B cell (primary cell): ENCODE results near the gene DLGAP4. TPM values are rescaled to one million over a fixed set of nuclear protein-coding genes. Genes with fewer than 3 reads are reported as not detected.

Experiments used
- ATAC-seq: fragments of 200-7000 bp; cut with Tn5 transposase; one replicate; pipeline ENCODE4 v1.10.0; 2021; ENCODE audit warnings: low read depth, mild to moderate bottlenecking, moderate number of reproducible peaks, moderate library complexity
- CTCF ChIA-PET: fragments of 350-600 bp; sonication (Branson Sonifier 250); formaldehyde crosslinking; loops from one replicate; lab custom pipeline; 2021; ENCODE audit warnings: antibody characterized with exemption, inconsistent platforms; lab: Charles Lee
- POLR2A ChIA-PET: fragments of 350-600 bp; sonication (Branson Sonifier 250); formaldehyde crosslinking; loops from one replicate; lab custom pipeline; 2021; ENCODE audit warnings: antibody characterized with exemption; lab: Charles Lee
- DNase-seq: peaks from one replicate; pipeline ENCODE4 v3.0.0; 2013
- H2AFZ ChIP-seq: 2 replicates; pipeline ENCODE4 v1.6.1; 2012; ENCODE audit warnings: mild to moderate bottlenecking, low read depth, low read length; ENCODE audit not compliant: insufficient read depth, poor library complexity, severe bottlenecking
- H3K27ac ChIP-seq, 2 donors: 1 replicate in 1 of 2; 2 replicates in 1 of 2; pipeline ENCODE4 v1.5.1; 2012 to 2013; ENCODE audit warnings: low read length in 2 of 2, mild to moderate bottlenecking in 2 of 2, moderate library complexity in 1 of 2
- H3K27me3 ChIP-seq, 4 experiments: fragments of 200-600 bp in 1 of 4; sonication (generic) in 1 of 4; replicated peaks in 1 of 4; 1 replicate in 2 of 4; 2 replicates in 2 of 4; pipeline versions ENCODE4 v1.6.1 to v1.7.0; 2013 to 2016; ENCODE audit warnings: low read length in 3 of 4, mild to moderate bottlenecking in 2 of 4, mixed read lengths in 1 of 4, moderate library complexity in 1 of 4; ENCODE audit not compliant: insufficient read depth in 4 of 4, control insufficient read depth in 3 of 4; ENCODE audit errors: control extremely low read depth in 1 of 4
- H3K36me3 ChIP-seq, 2 experiments: replicated peaks in 1 of 2; 1 replicate in 1 of 2; 2 replicates in 1 of 2; pipeline versions ENCODE4 v1.6.1 to v1.7.1; 2013; ENCODE audit warnings: low read length in 1 of 2; ENCODE audit not compliant: insufficient read depth in 2 of 2, control insufficient read depth in 1 of 2; ENCODE audit errors: control extremely low read depth in 1 of 2, extremely low read depth in 1 of 2
- H3K4me1 ChIP-seq, 2 donors: fragments of 200-600 bp in 1 of 2; sonication (generic) in 1 of 2; 1 replicate in 1 of 2; 2 replicates in 1 of 2; pipeline versions ENCODE4 v1.5.1 to v1.6.1; 2013 to 2017; ENCODE audit warnings: low read length in 2 of 2; ENCODE audit not compliant: control insufficient read depth in 2 of 2, insufficient read depth in 2 of 2
- H3K4me2 ChIP-seq: replicated peaks from 2 replicates; pipeline ENCODE3; 2012; ENCODE audit warnings: mild to moderate bottlenecking, low read depth, low read length; ENCODE audit not compliant: poor library complexity, severe bottlenecking
- H3K4me3 ChIP-seq, 5 experiments: fragments of 200-600 bp in 1 of 5; sonication (generic) in 1 of 5; 1 replicate in 3 of 5; 2 replicates in 2 of 5; pipeline versions ENCODE4 v1.5.1 to v1.7.0; 2011 to 2016; ENCODE audit warnings: low read length in 4 of 5, mild to moderate bottlenecking in 4 of 5, low read depth in 2 of 5, control low read depth in 1 of 5, moderate library complexity in 1 of 5; ENCODE audit not compliant: insufficient read depth in 1 of 5; ENCODE audit errors: control extremely low read depth in 1 of 5, extremely low read depth in 1 of 5
- H3K79me2 ChIP-seq: fragments of 200-600 bp; sonication (generic); one replicate; pipeline ENCODE4 v1.6.0; 2016; ENCODE audit warnings: low read length; ENCODE audit not compliant: control insufficient read depth, insufficient read depth
- H3K9ac ChIP-seq: fragments of 200-600 bp; sonication (generic); 2 replicates; pipeline ENCODE4 v1.6.1; 2017; ENCODE audit warnings: mild to moderate bottlenecking, low read length, moderate library complexity
- H3K9me3 ChIP-seq, 3 donors: one replicate each; pipeline versions ENCODE4 v1.6.1 to v1.7.1; 2013; ENCODE audit warnings: low read length in 2 of 3; ENCODE audit not compliant: control insufficient read depth in 2 of 3, insufficient read depth in 1 of 3; ENCODE audit errors: control extremely low read depth in 1 of 3
- H4K20me1 ChIP-seq: 2 replicates; pipeline ENCODE4 v1.6.0; 2012; ENCODE audit warnings: mild to moderate bottlenecking, low read length; ENCODE audit not compliant: insufficient read depth, control insufficient read depth, poor library complexity, severe bottlenecking
- H3K27ac Mint-ChIP-seq: one replicate; pipeline ENCODE4 v1.8.0; 2021; ENCODE audit warnings: mixed read lengths
- H3K27me3 Mint-ChIP-seq: one replicate; pipeline ENCODE4 v1.8.0; 2021; ENCODE audit warnings: mixed read lengths
- H3K4me1 Mint-ChIP-seq: one replicate; pipeline ENCODE4 v1.8.0; 2021; ENCODE audit warnings: mixed read lengths
- H3K4me3 Mint-ChIP-seq: one replicate; pipeline ENCODE4 v1.8.0; 2021; ENCODE audit warnings: mixed read lengths
- H3K9me3 Mint-ChIP-seq: one replicate; pipeline ENCODE4 v1.8.0; 2022; ENCODE audit warnings: mixed read lengths; ENCODE audit not compliant: insufficient read depth
- EZH2 ChIP-seq: IDR thresholded peaks from 2 replicates; pipeline ENCODE4 v1.6.1; 2012; ENCODE audit warnings: borderline replicate concordance, low read depth, mild to moderate bottlenecking, moderate library complexity, low read length; ENCODE audit not compliant: insufficient read depth, poor library complexity, severe bottlenecking
- whole genome bisulfite sequencing: methylation state at CpG from one replicate; pipeline ENCODE4 v1.1.5; 2013; ENCODE audit warnings: missing lambda C conversion rate; ENCODE audit not compliant: insufficient coverage; 5-methylcytosine and 5-hydroxymethylcytosine counted together
- intact Hi-C: fragments of 100-400 bp; cut with micrococcal nuclease; formaldehyde crosslinking; loops from one replicate; pipeline ENCODE4 v1.10.0; 2022
- polyA plus RNA-seq: library from polyadenylated mRNA; depleted of rRNA; stranded (reverse); fragments of >200 nt; gene quantifications from 2 replicates; pipeline ENCODE4 v1.2.3, GENCODE V29; 2012
- total RNA-seq, 2 donors: library from RNA; stranded (reverse); fragments of 120-200 nt in 1 of 2; gene quantifications; 1 replicate in 1 of 2; 2 replicates in 1 of 2; pipeline versions ENCODE4 v1.2.3 to v1.2.4, GENCODE V29; 2013 to 2022
- TF ChIP-seq, protein P1 (sequence below): fragments of 200-600 bp; IDR thresholded peaks from one replicate; pipeline ENCODE4 v1.8.0; 2022; ENCODE audit warnings: antibody characterized with exemption, mild to moderate bottlenecking

DLGAP4 gene
- total and polyA plus RNA-seq, 2 donors (not counting 1 experiment from before 2014, with no cell fraction given) = 68.8 to 87.8 TPM

DNA sequence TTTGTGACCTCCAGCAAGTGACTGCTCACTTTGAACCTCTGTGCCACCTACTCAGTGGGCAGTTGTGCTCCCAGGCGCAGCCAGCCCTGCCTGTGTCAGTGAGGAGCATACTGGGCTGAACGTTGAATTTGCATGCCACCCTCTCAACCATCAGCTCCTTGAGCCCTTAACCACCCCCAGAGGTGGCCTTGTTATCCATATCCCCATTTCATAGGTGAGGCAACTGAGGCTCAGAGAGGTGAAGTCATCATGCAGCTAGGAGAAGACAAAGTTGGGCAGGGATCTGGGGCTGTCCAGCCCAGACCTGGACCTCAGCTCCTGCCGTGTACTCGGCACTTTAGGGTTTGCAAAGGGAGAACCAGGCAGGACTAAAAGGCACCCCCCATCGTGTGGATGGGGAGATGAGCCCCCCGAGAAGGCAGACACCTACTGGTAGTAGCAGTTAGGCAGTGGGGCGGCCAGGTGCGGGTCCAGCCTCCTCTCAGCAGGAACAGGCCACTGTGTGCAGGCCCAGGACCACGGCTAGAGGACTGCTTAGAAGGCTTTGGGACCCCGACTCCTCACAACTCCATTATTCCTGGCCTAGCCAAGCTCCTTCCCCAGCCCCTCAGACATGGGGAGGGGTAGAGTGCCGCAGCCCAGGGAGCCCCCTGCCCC lies 134.4 kb downstream of the DLGAP4 start:
- H3K36me3 ChIP-seq = no peaks in the 10 kb centered on the region
- POLR2A ChIA-PET = interaction anchor here (1.1 kb wide), 1 partner anchor 134 kb away, joined by 3 read pairs; no protein-coding TSS in a partner anchor
- CTCF ChIA-PET = interaction anchor here (1.1 to 3.1 kb wide), 8 partner anchors 13 to 238 kb away, joined by 3 to 28 read pairs (median 4); no protein-coding TSS in a partner anchor
- no peak overlapping the region for H2AFZ ChIP-seq
- H3K4me2 ChIP-seq = no peak overlapping the region
- H3K27me3 ChIP-seq = peaks cover 0 to 11% (median 0%) of the 10 kb centered on the region in 4 experiments
- ATAC-seq = no peak
- intact Hi-C loops = no loop called here
- 94% methylated on average over 10 of the region's 11 CpGs for WGBS
- Mint-ChIP-seq H3K4me3 (no peak overlapping the region), H3K9me3 (no peaks in the 10 kb centered on the region), H3K4me1 (peaks cover 3% of the 10 kb centered on the region), H3K27me3 (peaks cover 4% of the 10 kb centered on the region), H3K27ac (no peak overlapping the region)
- H3K4me3 ChIP-seq = no peak overlapping the region
- no peak overlapping the region for H3K27ac ChIP-seq
- H3K79me2 ChIP-seq = no peaks in the 10 kb centered on the region
- no peaks in the 10 kb centered on the region for H4K20me1 ChIP-seq
- no peak overlapping the region for H3K9ac ChIP-seq
- no peak for DNase-seq
- H3K4me1 ChIP-seq = peaks cover 0 to 8% of the 10 kb centered on the region in 2 donors
- H3K9me3 ChIP-seq = peaks cover 0 to 9% (median 0%) of the 10 kb centered on the region in 3 donors
- TF ChIP-seq, protein P1, sequence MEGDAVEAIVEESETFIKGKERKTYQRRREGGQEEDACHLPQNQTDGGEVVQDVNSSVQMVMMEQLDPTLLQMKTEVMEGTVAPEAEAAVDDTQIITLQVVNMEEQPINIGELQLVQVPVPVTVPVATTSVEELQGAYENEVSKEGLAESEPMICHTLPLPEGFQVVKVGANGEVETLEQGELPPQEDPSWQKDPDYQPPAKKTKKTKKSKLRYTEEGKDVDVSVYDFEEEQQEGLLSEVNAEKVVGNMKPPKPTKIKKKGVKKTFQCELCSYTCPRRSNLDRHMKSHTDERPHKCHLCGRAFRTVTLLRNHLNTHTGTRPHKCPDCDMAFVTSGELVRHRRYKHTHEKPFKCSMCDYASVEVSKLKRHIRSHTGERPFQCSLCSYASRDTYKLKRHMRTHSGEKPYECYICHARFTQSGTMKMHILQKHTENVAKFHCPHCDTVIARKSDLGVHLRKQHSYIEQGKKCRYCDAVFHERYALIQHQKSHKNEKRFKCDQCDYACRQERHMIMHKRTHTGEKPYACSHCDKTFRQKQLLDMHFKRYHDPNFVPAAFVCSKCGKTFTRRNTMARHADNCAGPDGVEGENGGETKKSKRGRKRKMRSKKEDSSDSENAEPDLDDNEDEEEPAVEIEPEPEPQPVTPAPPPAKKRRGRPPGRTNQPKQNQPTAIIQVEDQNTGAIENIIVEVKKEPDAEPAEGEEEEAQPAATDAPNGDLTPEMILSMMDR = no peak
- TF ChIP-seq EZH2 = no peak

DNA sequence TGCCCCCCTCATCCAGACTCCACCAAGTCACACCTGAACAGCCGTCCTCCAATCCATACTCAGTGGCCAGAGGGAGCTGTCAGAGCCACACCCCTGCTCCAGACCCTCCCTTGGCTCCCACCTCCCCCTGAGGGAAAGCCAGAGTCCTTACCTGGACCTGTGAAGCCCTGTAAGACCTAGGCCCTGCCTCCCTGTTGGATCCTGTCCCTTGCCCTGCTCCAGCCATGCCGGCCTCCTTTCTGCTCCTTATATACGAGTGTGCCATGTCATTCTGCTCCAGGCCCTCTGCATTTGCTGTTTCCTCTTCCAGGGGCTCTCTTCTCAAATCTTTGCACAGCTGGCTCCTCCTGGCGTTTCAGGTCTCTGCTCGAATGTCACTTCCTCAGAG lies 134.9 kb downstream of the DLGAP4 start:
- no peaks in the 10 kb centered on the region for H3K79me2 ChIP-seq
- H3K27ac Mint-ChIP-seq = no peak overlapping the region

More for the DNA sequence above, 134.9 kb downstream of the DLGAP4 start:
- Histone ChIP-seq H3K27ac (no peak overlapping the region), H3K27me3 (peaks cover 0 to 12% (median 0%) of the 10 kb centered on the region in 4 experiments), H3K9me3 (peaks cover 0 to 8% (median 0%) of the 10 kb centered on the region in 3 donors), H4K20me1 (no peaks in the 10 kb centered on the region), H2AFZ (no peak overlapping the region), H3K4me2 (no peak overlapping the region), H3K4me3 (no peak overlapping the region), H3K9ac (no peak overlapping the region), H3K36me3 (no peaks in the 10 kb centered on the region), H3K4me1 (peaks cover 0 to 8% of the 10 kb centered on the region in 2 donors)
- intact Hi-C loops = no loop called here
- TF ChIP-seq EZH2 = no peak
- TF ChIP-seq, protein P1 = no peak
- Mint-ChIP-seq H3K27me3 (peaks cover 6% of the 10 kb centered on the region), H3K9me3 (no peaks in the 10 kb centered on the region), H3K4me3 (no peak overlapping the region), H3K4me1 (peaks cover 3% of the 10 kb centered on the region)
- CTCF ChIA-PET = interaction anchor here (1.1 to 3.1 kb wide), 3 partner anchors 20 to 239 kb away, joined by 3 to 28 read pairs (median 20); no protein-coding TSS in a partner anchor
- ATAC-seq (no peak), DNase-seq (no peak)
- 33% methylated on average over 5 of the region's 5 CpGs for WGBS
- POLR2A ChIA-PET = no interaction called here
